ENCODE measurements around the gene HIGD1C. TPM values are rescaled to one million over a fixed set of nuclear protein-coding genes. Genes with fewer than 3 reads are reported as not detected.
"Not testable (repeated sequence)": the region's sequence is repeated elsewhere in the genome, so short reads cannot be mapped to it uniquely, and the experiment has no call there.

Gene HIGD1C
- not detected in 2 replicates for total RNA-seq (2014; rRNA removed; shearing (Covaris generic))

DNA sequence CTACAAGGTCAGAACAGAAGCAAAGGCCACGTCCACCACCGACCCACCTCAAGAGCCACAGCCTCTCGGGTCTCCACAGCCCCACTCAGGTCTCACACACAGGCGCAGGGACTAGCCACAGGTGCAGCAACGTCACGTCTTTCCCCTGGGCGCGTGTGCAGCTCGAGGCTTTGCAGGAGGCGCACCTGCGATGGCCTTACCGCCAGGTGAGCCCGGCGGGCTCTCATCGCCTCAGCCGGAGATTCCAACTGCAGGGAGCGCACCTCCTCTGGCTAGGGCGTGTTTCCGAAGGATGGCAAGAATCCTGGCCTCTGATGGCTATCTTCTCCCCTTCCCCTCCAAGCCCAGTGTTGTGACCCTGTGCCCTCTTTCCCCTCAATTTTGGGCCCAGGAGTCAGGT is at the start of gene HIGD1C:
Gene HIGD1C (plus strand): TSS at position 35 of the 400 bp plus-strand sequence. CDS start 1,455 bp downstream, outside the sequence.
- DNase-seq (ENCODE audit: low read depth) = no peak

DNA sequence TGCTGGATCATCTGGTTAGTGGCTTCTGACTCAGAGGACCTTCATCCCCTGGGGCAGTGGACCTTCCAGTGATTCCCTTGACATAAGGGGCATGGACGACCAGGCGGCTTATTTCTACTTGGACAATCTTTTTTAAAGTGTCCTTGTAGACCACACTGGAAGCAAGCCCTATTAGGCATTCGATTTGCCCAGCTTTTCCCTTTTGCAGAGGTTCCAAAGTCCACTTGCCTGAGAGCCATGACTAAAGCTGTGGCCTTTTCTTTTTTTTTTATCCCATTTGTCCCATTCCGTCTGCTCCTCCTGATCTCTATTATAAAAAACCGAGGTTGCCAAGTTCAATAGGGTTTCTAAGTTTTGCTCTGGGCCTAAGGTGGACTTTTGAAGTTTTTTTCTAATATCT is 43.9 kb upstream of the HIGD1C start:
- not testable (repeated sequence) for DNase-seq (ENCODE audit: low read depth)

DNA sequence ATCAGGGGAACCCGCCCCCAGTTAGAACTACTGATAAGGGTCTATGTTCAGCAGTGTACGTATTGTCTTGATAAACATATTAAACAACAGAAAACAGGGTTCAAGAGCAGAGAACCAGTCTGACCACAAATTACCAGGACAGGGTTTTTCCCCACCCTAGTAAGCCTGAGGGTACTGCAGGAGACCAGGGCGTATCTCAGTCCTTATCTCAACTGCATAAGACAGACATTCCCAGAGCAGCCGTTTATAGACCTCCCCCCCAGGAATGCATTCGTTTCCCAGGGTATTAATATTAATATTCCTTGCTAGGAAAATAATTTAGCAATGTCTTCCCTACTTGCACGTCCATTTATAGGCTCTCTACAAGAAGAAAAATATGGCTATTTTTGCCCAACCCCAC is 40.0 kb upstream of the HIGD1C start:
- not testable (repeated sequence) for DNase-seq (ENCODE audit: low read depth)

DNA sequence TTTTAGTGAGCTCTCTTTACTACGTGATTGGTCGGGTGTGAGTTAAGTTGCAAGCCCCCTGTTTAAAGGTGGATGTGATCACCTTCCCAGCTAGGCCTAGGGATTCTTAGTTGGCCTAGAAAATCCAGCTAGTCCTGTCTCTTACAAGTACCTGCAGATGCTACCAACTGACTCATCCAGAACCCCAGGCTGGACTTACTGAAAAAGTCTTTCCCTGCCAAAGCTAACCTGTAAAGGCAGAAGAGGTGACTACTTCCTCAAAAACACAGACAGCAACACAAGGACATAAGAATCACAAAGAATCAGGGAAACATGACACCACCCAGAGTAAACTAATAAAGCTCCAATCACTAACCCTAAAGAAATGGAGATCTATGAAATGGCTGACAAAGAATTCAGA is 39.1 kb upstream of the HIGD1C start:
- no peak for DNase-seq (ENCODE audit: low read depth)

DNA sequence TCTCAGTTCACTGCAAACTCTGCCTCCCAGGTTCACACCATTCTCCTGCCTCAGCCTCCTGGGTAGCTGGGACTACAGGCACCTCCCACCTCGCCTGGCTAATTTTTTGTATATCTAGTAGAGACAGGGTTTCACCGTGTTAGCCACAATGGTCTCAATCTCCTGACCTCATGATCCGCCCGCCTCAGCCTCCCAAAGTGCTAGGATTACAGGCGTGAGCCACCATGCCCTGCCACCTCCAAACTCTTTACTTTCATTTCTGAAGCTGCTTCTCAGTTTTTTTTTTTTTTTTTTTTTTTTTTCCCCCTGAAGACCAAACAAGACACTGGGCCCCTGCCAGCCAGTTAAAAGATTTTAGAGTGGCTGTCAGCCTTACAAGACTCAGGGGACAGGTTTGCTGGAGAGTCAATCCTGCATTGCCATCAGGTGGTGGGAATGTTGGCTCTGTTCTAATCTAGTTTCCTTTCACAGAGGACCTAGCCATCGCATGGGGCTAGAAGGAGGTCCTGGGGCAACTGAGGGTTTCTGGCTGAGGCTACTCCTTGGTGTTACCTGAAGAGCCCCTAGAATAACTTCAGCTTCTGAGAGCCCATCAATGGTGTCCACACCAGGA is 37.4 kb upstream of the HIGD1C start:
- no peak for DNase-seq (ENCODE audit: low read depth)

DNA sequence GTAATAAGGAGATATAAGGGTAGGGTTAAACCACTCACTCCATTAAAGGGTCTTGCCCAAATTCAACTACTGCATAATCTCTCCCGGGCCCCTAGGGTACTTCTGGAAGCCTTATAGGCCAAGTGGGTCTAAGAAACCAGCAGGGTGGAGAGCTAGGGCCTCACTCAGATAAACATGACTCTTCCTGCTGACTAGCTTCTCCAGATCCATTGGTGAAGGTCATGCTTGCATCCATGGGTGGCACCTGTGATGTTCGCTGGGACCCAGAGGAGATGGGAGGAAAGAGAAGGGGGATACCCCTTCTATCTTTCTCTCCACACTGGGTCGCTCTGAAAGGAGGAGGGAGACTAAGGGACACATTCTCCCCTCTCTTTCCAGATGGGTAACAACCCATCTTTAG is 36.1 kb upstream of the HIGD1C start:
- DNase-seq (ENCODE audit: low read depth) = no peak

DNA sequence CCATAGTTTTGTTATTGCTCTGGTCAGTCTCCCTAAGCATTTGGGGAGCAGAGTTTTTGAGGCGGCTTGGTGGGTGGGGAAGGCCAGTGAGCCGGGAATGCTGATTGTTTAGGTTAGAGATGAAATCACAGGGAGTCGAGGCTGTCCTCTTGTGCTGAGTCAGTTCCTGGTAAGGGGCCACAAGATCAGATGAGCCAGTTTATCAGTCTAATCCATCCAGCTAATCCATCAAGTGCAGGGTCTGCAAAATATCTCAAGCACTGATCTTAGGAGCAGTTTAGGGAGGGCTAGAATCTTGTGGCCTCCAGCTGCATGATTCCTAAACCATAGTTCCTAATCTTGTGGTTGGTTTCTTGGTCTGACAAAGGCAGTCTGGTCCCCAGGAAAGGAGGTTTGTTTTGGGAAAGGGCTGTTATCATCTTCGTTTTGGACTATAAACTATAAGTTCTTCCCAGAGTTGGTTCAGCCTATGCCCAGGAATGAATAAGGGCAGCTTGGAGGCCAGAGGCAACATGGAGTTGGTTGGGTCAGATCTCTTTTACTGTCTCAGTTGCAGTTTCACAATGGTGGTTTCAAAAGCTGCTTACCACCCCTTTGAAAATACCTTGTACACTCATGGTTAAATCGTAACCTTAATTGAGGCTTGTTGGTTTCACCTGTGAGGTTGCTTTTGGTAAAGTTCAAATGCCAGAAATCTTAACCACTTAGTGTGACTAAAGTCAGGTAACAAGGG is 33.6 kb upstream of the HIGD1C start:
- no peak for DNase-seq (ENCODE audit: low read depth)

DNA sequence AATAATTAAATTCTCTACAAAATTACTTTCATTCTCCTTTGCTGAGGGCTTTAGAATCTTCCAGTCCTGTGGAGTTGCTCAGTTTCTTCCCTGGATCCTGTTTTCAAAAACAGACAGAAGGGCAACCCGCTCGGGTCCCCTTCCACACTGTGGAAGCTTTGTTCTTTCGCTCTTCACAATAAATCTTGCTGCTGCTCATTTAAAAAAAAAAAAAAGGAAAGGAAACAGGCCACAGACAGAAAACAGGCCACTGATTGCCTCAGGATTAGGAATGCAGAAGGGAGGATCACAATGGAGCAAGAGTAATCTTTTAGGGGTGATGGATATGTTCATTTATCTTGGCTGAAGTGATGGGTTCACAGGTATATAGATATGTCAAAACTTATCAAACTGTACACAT is 29.5 kb upstream of the HIGD1C start:
- DNase-seq (ENCODE audit: low read depth) = no peak

DNA sequence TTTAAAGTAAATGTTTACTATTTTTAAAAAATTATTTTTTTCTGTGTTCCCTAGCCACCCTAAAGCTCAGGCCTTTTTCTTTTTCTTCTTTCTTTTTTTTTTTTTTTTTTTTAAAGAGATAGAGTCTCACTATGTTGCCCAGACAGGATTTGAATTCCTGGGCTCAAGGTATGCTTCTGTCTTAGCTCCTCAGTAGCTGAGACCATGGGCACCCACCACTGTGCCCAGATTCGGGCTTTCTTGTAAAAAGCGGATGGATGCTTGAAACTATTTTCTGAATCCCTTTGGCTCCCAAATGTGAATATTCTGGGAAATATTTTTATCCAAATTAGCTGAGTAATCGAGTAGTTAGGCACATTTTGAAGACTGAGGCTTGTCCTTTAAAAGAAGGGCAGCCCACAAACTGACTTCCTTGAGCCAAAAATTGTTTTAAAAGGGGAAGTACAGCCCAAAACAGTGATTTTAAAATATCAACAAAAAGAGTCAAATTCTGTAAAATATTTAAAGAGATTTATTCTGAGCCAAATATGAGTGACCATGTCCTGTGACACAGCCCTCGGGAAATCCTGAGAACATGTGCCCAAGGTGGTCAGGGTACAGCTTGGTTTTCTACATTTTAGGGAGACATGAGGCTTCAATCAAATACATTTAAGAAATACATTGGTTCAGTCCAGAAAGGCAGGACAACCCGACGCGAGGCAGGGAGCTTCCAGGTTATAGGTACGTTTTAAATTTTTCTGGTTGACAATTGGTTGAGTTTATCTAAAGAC is 28.8 kb upstream of the HIGD1C start:
- DNase-seq (ENCODE audit: low read depth) = no peak

DNA sequence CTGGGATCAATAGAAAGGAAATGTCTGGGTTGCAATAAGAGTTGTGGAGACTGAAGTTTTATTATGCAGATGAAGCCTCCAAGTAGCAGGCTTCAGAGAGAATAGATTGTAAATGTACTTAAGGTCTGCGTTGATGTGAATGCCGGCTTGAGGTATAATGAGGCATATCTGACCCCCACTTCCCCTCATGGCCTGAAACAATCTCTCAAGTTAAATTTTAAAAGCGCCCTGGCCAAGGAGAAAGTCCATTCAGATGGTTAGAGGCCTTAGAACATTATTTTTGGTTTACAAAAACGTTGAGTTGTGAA is 28.3 kb upstream of the HIGD1C start:
- DNase-seq (ENCODE audit: low read depth) = no peak

DNA sequence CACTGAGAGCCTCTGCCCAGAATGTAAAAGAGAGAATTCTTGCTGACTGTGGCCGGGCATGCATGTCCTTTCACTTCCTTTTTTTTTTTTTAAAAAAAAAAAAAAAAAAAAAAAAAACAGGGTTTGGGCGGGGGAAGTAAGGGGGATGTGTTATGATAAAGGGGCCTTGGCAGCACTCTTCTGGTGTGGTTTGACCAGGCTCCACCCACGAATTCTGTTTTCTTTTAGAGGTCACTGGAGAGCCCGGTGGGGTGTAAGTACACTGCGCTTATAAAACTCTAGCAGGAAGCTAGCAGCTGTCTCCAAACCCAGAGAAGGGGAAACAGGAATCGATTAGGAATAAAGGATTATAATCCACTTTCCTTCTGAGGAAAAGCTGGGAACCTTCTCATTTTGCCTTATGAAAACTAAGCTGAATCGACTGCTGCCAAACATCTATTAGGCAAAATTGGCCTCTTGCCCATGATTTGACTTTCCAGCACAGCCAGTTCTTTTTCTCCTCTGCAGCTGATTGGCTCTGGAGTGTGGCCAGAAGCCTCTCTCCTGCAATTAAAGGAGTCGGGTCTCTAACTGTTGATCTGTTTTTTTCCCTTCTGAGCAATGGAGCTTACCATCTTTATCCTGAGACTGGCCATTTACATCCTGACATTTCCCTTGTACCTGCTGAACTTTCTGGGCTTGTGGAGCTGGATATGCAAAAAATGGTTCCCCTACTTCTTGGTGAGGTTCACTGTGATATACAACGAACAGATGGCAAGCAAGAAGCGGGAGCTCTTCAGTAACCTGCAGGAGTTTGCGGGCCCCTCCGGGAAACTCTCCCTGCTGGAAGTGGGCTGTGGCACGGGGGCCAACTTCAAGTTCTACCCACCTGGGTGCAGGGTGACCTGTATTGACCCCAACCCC is 27.7 kb upstream of the HIGD1C start:
- DNase-seq (ENCODE audit: low read depth) = peak; percentile 88

DNA sequence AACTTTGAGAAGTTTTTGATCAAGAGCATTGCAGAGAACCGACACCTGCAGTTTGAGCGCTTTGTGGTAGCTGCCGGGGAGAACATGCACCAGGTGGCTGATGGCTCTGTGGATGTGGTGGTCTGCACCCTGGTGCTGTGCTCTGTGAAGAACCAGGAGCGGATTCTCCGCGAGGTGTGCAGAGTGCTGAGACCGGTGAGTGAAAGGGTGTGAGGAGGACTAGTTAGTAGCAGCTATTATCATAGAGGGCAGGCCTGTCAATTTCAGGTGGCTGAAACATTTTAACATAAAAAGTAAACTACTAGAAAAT is 27.0 kb upstream of the HIGD1C start:
- DNase-seq (ENCODE audit: low read depth) = no peak

DNA sequence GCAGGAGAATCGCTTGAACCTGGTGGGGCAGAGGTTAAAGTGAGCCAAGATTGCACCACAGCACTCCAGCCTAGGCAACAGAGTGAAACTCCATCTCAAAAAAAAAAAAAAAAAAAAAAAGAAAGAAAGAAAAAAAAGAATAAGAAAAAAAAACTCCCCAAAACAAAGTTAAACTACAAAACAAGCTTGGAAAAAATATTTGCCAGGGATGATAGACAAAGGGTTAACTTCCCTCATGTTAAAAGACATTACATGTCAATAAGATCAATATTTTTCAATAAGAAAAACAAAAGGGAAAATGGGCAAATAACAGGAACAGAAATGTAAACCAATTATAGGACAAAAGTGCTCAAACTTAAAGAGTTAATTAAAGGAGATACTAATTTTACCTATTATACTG is 26.4 kb upstream of the HIGD1C start:
- DNase-seq (ENCODE audit: low read depth) = no peak

DNA sequence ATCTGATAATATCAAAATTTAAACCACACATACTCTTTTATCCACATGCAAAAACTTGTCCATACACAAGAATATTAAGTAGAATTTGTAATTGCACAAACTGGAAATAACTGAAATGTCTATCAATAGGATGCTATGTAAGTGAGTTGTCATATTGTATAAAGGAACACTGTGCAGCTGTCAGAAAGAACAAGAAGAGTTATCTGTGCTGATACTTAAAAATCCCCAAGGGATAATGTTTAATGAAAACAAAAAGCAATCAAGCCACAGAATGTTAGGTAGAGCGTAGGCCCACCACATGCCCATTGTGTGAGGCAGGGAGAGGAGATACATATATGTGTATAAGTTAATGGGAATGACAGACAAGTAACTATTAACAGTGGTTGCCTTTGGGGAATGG is 25.9 kb upstream of the HIGD1C start:
- no peak for DNase-seq (ENCODE audit: low read depth)

DNA sequence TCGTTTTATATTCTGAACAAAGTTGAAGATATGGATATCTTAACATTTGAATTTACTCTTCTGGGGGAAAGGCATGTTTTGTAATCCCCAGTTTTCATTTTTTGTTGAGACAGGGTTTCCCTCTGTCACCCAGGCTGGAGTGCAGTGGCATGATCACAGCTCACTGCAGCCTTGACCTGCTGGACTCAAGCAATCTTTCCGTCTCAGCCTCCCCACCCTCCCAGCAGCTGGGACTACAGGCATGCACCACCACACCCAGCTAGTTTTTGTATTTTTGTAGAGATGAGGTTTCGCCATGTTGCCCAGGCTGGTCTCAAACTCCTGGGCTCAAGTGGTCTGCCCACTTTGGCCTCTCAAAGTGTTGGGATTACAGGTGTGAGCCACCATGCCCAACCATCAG is 25.4 kb upstream of the HIGD1C start:
- not testable (repeated sequence) for DNase-seq (ENCODE audit: low read depth)

DNA sequence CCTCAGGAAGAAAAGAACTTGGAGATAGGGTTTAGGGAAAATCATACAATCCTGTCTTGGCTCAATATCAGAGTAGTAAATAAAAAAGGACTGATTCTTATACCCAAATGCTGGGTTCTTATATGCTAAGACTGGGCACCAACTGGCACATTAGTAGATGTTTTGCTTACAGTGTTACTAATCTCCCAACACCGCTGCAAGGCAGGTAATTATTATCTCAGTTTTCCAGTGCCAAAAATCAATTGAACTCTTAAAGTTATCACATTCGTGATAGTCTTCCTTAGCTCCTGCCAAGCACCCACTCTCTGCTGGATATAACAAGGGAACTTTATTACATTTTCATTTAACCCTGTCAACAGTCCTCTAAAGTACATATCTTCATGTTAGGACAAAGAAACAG is 25.0 kb upstream of the HIGD1C start:
- DNase-seq (ENCODE audit: low read depth) = no peak

DNA sequence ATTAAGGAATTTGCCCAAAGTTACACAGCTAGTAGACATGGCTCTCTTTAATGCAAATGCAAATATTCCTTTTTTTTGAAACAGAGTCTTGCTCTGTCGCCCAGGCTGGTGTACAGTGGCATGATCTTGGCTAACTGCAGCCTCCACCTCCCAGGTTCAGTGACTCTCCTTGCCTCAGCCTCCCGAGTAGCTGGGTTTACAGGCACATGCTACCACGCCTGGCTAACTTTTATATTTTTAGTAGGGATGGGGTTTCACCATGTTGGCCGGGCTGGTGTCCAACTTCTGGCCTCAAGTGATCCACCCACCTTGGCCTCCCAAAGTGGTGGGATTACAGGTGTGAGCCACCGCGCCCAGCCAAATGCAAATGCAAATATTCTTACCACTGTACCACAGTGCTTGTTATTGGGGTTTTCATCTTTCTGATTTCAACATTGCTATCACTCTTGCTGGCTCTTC is 24.5 kb upstream of the HIGD1C start:
- no peak for DNase-seq (ENCODE audit: low read depth)

DNA sequence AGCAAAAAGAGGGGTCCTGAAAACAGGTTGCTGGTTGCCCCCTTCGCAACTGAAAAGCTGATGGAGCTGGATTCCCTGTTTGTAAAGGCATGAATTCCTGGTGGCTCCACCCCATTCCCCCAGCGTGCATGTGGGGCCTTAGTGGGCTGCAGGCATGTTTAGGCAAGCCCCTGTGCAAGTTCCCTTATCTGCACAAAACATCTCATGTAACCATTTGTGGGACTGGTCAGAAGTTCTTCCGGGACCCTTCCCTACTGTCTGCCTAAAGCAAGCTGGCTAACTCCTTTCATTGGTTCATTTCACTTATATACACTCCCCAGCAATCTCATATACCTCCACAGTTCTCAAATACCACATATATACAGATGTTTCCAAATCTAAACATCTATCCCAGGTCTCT is 24.0 kb upstream of the HIGD1C start:
- DNase-seq (ENCODE audit: low read depth) = no peak

DNA sequence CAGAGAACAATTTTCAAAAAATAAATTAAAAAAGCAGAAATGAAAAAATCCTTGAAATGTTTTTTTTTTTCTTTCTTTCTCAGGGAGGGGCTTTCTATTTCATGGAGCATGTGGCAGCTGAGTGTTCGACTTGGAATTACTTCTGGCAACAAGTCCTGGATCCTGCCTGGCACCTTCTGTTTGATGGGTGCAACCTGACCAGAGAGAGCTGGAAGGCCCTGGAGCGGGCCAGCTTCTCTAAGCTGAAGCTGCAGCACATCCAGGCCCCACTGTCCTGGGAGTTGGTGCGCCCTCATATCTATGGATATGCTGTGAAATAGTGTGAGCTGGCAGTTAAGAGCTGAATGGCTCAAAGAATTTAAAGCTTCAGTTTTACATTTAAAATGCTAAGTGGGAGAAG is 22.5 kb upstream of the HIGD1C start:
- no peak for DNase-seq (ENCODE audit: low read depth)

DNA sequence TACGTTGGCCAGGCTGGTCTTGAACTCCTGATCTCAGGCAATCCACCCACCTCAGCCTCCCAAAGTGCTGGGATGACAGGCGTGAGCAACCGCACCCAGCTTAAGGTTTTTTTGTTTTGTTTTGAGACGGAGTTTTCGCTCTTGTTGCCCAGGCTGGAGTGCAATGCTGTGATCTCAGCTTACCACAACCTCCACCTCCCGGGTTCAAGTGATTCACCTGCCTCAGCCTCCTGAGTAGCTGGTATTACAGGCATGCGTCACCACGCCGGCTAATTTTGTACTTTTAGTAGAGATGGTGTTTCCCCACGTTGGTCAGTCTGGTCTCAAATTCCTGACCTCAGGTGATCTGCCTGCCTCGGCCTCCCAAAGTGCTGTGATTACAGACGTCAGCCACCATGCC is 21.9 kb upstream of the HIGD1C start:
- not testable (repeated sequence) for DNase-seq (ENCODE audit: low read depth)

DNA sequence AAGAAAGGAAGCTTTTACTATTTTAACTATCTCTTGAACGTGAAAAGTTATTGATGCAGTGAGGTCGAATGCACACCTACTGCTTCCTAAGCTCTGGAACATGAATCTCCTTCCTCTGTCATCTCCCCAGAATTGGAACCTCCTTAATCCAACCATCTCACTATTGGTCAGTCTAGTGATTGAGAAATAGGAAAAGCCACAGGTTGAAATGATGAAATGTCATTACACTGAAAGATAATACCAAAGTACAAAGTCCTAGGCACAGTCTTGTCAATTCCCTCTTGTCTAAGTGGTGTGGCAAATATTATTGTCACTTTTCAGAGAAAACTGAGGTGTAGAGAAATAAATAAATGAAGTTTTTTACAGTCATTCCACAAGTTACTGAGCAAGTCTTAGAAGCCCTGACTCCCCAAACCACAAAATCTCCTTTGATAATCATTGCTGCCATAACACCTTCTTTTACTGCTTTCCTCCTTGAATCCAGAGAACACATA is 19.5 kb upstream of the HIGD1C start:
- no peak for DNase-seq (ENCODE audit: low read depth)
